Measurements from ENCODE around the gene SRMS.

- TF ChIP-seq, protein P1, sequence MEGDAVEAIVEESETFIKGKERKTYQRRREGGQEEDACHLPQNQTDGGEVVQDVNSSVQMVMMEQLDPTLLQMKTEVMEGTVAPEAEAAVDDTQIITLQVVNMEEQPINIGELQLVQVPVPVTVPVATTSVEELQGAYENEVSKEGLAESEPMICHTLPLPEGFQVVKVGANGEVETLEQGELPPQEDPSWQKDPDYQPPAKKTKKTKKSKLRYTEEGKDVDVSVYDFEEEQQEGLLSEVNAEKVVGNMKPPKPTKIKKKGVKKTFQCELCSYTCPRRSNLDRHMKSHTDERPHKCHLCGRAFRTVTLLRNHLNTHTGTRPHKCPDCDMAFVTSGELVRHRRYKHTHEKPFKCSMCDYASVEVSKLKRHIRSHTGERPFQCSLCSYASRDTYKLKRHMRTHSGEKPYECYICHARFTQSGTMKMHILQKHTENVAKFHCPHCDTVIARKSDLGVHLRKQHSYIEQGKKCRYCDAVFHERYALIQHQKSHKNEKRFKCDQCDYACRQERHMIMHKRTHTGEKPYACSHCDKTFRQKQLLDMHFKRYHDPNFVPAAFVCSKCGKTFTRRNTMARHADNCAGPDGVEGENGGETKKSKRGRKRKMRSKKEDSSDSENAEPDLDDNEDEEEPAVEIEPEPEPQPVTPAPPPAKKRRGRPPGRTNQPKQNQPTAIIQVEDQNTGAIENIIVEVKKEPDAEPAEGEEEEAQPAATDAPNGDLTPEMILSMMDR (IDR thresholded peaks at IDR 0.05): no peak
- no peak for TF ChIP-seq POLR2AphosphoS5 (IDR thresholded peaks at IDR 0.05)
- TF ChIP-seq EP300 (IDR thresholded peaks at IDR 0.05): no peak
- no peak for TF ChIP-seq POLR2A (IDR thresholded peaks at IDR 0.05)
Measured at GRCh38 chr20:63572071-63572787, 24.7 kb upstream of the SRMS start.
